Neural crest cell (in vitro differentiated cells): ENCODE data around the gene TFDP3. TPM values are rescaled to one million over a fixed set of nuclear protein-coding genes. Genes with fewer than 3 reads are reported as not detected.
A peak's percentile ranks its signal among the peaks of the same experiment; 100 is the strongest.

Source experiments
- DNase-seq: peaks from one replicate; pipeline ENCODE4 v3.0.0; 2021; ENCODE audit warnings: low read depth, mixed read lengths, low spot score
- H3K27ac Mint-ChIP-seq: one replicate; pipeline ENCODE4 v1.8.0; 2021; ENCODE audit warnings: mild to moderate bottlenecking, mixed read lengths; ENCODE audit not compliant: unreplicated experiment
- H3K27me3 Mint-ChIP-seq: 2 replicates; pipeline ENCODE4 v1.8.0; 2021; ENCODE audit warnings: low read depth, mild to moderate bottlenecking, mixed read lengths
- H3K36me3 Mint-ChIP-seq: 2 replicates; pipeline ENCODE4 v1.8.0; 2021; ENCODE audit warnings: low read depth, mild to moderate bottlenecking, mixed read lengths
- H3K4me1 Mint-ChIP-seq: 2 replicates; pipeline ENCODE4 v1.8.0; 2021; ENCODE audit warnings: mixed read lengths
- H3K4me3 Mint-ChIP-seq: one replicate; pipeline ENCODE4 v1.8.0; 2021; ENCODE audit warnings: mild to moderate bottlenecking, mixed read lengths
- H3K9me3 Mint-ChIP-seq: 2 replicates; pipeline ENCODE4 v1.8.0; 2021; ENCODE audit warnings: mixed read lengths
- total RNA-seq: library from RNA; stranded (reverse); gene quantifications from 2 replicates; pipeline ENCODE4 v1.2.1, GENCODE V29; 2021
- TF ChIP-seq, protein P1 (sequence below): fragments of 200-600 bp; sonication (generic); conservative IDR thresholded peaks from 2 replicates; pipeline ENCODE4 v1.5.0; 2021; ENCODE audit warnings: antibody characterized with exemption, mild to moderate bottlenecking

TFDP3 gene
- total RNA-seq, 1 donor from 2014 or later, result not detected

GRCh38 chrX:133250184-133251100, 32.3 kb upstream of the TFDP3 start:
- Mint-ChIP-seq H3K36me3 (peaks cover 13% of the 10 kb centered on the region), H3K4me3 (no peak overlapping the region), H3K4me1 (peaks cover 55% of the 10 kb centered on the region), H3K27ac (no peak overlapping the region), H3K9me3 (peaks cover 15% of the 10 kb centered on the region), H3K27me3 (no peaks in the 10 kb centered on the region)
- DNase-seq, result no peak
- TF ChIP-seq, protein P1, sequence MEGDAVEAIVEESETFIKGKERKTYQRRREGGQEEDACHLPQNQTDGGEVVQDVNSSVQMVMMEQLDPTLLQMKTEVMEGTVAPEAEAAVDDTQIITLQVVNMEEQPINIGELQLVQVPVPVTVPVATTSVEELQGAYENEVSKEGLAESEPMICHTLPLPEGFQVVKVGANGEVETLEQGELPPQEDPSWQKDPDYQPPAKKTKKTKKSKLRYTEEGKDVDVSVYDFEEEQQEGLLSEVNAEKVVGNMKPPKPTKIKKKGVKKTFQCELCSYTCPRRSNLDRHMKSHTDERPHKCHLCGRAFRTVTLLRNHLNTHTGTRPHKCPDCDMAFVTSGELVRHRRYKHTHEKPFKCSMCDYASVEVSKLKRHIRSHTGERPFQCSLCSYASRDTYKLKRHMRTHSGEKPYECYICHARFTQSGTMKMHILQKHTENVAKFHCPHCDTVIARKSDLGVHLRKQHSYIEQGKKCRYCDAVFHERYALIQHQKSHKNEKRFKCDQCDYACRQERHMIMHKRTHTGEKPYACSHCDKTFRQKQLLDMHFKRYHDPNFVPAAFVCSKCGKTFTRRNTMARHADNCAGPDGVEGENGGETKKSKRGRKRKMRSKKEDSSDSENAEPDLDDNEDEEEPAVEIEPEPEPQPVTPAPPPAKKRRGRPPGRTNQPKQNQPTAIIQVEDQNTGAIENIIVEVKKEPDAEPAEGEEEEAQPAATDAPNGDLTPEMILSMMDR, result no peak

DNA sequence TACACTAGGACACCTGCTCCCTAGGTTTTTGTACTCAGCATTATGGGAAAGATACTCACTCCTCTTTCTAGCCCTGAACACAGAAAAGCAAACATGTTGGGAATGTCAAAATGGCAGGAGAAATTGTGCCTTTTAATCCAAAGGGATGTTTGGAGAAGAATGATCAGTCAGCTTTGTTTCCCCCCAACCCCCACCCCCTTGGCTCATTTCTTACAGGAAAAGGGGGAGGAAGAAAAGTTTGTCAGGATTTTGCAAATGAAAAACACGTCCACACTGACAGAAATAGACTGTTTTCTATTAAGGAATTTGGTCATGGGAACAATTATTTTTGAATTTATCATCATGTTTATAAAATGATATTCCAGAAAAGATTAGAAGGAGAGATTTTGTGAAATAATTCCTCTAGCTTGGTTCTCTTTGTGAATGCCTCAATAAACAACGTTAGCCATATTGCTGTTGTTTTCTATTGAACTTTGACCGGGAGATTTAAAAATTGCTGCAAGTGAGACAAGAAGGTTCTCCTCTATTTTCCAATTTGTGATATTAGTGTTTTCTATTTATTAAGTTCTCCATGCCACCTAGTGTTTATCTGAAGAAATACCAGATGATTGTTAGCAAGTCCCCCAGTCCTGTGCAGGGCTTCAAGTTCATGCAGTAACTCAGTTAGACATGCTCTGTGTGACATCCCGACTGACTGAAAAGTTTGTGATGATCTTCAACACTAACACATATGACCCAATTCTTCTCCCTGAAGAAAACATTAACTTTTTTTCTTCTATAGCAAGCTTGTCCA, 31.3 kb upstream of the TFDP3 start:
- no peak overlapping the region for H3K27ac Mint-ChIP-seq

DNA sequence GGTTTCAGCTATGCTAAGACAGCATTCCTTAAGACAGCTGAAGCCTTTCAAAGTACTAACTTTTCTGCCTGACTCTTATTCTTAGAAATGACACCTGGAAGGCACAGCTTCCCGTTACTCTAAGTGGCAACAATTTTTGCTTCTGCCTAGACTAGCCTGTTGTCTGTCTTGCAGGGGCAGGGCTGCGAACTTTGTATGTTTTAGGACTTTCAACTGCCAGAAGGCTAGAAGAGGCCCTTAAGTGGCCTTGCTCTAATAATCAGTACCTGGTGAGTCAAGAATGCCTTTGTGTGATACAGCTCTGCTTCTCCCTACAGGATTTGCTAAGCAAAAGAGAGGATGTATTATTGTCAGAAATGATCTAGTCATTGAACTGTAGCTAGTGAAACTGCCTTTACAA, 30.0 kb upstream of the TFDP3 start:
- H3K36me3 Mint-ChIP-seq, result peaks cover 15% of the 10 kb centered on the region
- H3K4me1 Mint-ChIP-seq, result peaks cover 36% of the 10 kb centered on the region
- H3K4me3 Mint-ChIP-seq, result no peak overlapping the region
- TF ChIP-seq, protein P1, result no peak
- H3K9me3 Mint-ChIP-seq, result peaks cover 17% of the 10 kb centered on the region
- no peak overlapping the region for H3K27ac Mint-ChIP-seq
- no peak for DNase-seq
- H3K27me3 Mint-ChIP-seq, result no peaks in the 10 kb centered on the region

More for the DNA sequence above, 31.3 kb upstream of the TFDP3 start:
- TF ChIP-seq, protein P1, result peak; percentile 49
- no peak for DNase-seq
- H3K4me1 Mint-ChIP-seq, result peaks cover 46% of the 10 kb centered on the region
- H3K4me3 Mint-ChIP-seq, result no peak overlapping the region
- H3K36me3 Mint-ChIP-seq, result peaks cover 15% of the 10 kb centered on the region
- H3K9me3 Mint-ChIP-seq, result peaks cover 17% of the 10 kb centered on the region
- no peaks in the 10 kb centered on the region for H3K27me3 Mint-ChIP-seq

GRCh38 chrX:133246921-133247320, 28.8 kb upstream of the TFDP3 start:
- H3K4me1 Mint-ChIP-seq, result peaks cover 29% of the 10 kb centered on the region
- no peak overlapping the region for H3K4me3 Mint-ChIP-seq
- TF ChIP-seq, protein P1, result no peak
- DNase-seq, result no peak
- H3K36me3 Mint-ChIP-seq, result peaks cover 15% of the 10 kb centered on the region
- no peaks in the 10 kb centered on the region for H3K27me3 Mint-ChIP-seq
- H3K27ac Mint-ChIP-seq, result no peak overlapping the region
- peaks cover 20% of the 10 kb centered on the region for H3K9me3 Mint-ChIP-seq

GRCh38 chrX:133235830-133236229, 17.7 kb upstream of the TFDP3 start:
- Mint-ChIP-seq H3K27me3 (no peaks in the 10 kb centered on the region), H3K4me3 (no peak overlapping the region), H3K36me3 (no peaks in the 10 kb centered on the region), H3K27ac (no peak overlapping the region), H3K4me1 (no peaks in the 10 kb centered on the region), H3K9me3 (no peaks in the 10 kb centered on the region)
- TF ChIP-seq, protein P1, result no peak
- DNase-seq, result no peak
